GM04503 (cell line): ENCODE measurements around the gene MGAT4B.

Experiments used
- DNase-seq: peaks from one replicate; pipeline ENCODE4 v3.0.0-alpha.2; 2012; ENCODE audit warnings: low read depth

Gene MGAT4B

DNA sequence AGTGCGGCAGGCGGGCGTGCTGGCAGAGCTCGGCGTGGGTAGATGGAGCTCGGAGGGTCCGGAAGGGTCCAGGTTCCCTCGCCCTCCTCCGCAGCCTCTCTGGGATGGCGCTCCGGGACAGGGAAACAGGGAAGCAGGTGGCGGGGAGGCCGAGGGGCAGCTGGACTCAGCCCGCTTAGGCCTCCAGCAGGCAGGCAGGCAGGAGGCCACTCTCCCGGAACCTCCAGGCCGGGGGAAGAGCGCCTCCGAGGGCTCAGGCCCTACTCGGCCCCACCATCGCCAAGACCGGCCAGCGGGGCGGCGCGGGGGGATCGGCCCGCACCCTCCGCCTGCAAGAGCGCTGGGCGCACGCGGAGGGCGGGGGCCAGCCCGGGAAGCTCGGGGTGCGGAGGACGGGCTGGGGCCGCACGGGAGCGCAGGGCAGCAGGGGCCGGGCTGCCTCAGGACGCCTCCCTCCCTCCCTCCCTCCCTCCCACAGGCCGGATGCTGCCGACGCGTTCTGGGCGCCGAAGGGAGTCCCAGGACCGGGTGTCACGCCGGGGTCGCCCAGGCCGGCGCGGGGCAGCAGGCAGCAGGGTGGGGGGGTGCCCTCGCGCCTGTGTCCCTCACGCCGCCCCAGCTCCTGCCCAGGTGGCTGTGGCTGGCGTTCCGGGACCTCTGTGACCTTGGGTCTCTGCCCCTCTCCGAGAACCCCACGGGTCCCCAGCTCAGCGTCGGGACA lies 977 bp downstream of the MGAT4B start:
- DNase-seq: no peak

DNA sequence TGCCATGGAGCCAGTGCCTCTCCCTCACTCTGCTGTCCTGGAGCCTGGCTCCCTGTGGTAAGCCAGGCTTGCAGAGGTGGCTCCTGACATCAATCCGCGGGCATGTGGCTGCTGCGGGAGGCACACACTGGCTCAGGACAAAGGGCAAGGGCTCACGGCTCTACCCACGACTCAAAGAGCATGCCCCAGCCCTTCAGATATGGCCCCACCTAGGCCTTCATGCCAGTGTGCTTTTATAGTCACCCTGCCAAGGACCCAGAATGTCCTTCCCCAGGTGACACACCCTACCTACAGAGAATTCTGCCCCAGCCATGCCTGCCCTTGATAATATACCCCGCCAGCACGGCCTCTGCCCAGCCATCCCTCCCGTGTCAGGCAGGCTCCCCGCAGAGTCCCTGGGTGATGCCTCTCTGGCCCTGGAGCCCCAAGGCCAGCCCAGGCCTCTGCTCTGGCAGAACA lies 1.6 kb downstream of the MGAT4B start:
- DNase-seq: no peak

DNA sequence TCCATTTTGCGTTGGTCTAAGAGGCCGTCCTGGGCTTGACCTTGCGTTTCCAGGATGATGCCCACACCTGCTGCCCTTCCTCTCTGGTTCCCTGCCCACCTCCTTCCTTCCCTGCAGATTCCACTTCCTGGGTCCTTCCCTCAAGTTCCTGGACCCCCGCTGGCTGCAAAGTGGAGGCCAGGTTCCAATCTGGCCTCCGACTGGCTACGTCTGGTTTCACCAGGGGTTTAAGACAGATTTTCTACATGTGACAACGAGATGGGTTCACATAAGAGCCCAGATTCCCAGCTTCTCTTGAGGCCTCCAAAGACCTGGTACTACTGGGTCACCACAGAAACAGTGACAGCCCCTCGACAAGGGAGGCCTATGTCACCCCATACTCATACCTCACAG lies 2.1 kb downstream of the MGAT4B start:
- no peak for DNase-seq

DNA sequence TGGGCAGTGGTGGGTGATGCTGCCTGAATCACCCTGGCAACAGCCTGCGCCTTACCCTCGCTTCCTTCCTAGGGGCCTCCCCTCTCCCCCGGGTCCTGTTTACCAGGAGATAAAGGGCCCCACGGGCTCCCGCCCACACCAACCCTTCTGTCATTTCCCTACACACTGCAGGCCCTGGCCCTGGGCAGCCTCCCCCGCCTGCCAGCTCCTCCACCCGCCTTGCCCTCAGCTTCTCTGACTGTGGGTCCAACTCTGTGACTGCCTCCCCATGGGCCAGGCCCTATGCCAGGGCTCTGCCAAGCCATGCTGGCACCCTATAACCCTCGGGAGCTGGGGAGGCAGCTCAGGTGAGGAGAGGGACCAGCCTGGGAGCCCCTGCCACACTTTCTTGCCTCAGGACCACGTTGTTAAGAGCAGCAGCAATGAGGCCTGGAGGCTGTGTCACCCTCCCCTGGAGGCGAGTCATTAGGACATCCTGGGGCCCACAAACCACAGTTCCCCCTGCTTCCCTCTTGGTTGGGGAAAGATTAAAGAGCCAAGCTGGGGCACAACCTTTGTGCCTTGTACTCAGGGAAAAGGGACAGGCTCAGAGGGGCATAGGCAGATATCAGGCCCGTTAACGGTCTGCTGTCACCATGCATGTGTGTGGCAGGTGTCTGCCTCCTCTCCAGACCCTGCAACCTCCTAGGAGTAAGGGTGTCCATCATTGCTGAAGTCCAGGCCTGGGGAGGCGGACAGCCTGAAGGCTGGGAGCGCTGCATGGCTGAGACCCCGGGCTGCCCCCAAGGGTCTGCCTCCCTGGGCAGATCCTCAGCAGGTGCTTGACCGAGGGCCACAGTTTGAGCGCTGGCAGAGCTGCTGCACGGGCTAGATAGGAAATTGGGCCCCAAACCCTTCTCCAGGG lies 2.8 kb downstream of the MGAT4B start:
- DNase-seq: no peak

DNA sequence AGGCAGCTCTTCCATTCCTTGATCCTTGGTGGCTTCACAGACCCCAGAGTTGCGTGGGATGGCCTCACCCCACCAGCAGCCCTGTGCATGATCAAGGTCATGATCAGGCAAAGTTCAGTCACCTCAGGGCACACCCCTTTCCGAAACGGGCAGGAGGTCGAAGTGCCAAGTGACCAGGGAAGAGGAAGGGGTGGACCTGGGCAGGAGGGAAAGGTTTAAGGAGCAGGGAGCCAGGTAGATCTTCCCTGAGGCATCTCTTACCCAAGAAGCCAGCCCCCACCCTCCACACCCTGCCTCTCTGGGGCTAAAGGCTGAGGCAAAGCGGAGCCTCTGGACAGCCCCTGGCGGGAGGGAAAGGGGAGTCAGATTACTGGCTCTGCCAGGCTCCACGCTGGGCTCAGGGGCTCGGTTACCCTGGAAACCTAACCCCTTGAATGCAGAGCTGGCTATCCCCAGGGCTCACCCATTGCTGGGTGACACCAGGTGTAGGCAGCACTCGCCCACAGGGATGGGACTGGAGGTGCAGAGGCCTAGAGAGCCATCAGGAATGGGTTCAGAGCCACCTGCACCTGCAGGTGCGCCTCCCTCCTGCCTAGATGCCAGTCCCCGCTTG lies 3.6 kb downstream of the MGAT4B start:
- DNase-seq: no peak

DNA sequence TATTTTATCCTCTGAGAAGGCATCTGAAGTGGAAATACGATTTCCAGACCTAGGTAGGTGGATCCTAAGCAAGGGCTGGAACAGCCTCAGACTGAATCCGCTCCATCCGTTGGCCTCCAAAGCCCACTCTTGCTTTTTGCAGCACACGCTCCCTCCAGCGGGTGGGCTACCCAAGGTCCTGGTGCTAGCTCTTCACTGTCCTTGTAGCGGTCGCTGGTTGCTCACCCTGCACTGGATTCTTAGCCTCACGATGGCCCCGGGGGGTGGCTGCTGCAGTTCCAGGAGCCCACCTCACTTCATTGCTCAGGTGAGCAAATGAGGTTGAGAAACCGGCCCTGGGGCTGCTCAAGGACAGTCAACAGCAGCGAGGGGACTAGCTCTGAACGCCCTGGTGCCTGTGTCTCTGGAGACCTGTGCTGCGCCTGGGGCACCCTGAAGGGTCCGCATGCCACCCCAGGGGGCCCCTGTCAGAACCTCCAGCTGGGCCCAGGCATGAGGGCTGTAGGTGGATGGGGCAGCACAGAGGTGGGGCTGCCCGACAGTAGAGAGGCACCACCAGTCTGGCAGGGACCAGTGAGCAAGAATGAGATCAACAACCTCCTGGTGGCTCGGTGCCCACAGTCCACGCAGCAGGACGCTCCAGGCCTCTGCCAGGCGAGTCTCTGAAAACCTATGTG lies 4.3 kb downstream of the MGAT4B start:
- no peak for DNase-seq

DNA sequence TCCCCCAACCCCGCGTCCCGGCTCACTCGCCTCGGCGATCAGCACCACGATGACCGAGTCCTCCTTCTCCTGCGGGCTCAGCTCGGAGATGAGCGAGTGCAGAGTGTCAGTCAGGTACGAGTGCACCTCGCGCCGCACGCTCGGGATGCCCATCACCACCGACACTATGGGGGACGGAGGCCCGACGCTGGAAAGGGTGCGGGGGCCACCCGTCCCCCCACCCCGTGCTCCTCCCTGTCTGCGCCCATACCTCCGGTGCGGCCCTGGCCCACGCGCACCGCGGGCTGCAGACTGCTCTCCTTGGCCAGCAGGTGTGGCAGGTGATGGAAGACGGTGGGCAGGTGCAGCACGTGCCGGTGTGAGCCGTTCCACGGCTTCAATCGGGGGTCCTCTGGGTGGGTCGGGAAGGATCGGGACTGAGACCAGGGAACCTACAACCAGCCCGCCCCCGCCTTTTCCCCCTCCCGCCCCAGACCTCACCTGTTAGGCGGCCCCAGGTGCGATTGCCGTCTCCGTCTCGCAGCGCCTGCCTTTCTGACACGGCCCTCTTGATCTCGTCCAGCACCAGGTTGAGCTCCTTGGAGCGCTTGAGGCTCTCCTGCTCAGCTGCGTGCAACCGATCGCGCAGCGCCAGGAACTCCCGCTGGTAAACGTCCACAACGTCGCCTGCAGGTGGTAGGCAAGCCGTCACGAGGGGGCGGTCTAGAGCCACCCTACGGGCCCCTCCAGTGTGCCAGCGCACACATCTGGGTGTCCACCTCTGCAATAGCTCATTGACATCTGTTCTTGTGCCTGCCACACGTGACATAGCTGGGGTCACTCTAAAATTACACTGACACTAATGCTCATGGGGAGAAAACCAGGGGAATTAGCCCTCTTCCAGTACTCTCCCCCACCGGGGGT lies 5.1 kb downstream of the MGAT4B start:
- no peak for DNase-seq

DNA sequence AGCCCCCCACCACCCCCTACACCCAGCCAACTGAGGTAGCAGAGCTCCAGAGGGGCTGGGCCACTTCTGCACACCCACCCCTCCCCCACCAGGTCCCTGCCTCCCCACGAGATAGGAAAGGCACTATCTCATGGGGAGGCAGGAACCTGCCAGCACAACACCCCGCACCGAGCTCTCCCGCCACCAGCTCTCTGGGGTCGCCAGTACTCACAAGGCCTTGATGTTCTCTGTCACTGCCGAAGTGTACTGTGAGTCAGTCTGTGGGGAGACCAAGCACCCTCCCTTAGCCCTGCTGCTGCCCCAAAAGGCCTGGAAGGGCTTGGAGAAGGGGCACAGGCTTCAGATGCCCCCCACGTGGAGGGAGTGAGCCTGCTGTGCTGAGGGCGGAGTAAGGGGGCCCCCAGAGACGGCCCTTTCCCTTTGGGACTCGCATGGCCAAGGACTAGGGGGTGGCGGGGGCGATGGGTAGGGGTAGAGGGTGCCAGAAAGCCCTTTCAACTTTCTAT lies 5.9 kb downstream of the MGAT4B start:
- no peak for DNase-seq

DNA sequence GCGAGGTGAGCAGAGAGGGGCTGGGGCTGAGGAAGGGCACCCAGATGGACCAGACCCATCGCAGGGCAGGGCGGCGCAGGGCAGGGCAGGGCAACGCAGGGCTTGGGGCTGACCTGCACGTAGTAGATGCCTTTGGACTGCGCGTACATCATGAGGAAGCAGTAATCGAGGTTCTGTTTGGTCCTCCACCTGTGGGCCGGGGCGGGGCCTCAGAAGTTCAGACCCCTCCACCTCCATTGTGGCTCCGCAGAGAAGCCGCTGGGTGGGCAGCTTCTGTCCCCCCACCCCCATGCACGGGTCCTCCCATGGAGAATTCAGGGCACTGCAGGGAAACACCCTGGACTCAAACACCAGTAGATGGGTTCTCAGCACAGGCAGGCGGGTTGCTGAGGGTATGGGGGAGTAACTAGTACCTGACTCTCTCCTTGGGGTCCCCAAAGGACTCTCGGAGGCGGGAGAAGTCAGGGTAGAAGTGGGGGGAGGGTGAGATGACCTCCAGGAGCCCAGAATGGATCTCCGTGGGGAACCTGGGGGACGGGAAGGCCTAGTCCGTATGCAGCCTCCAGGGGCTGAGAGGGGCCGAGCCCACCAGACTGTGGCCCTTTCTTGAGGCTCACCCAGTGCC lies 6.5 kb downstream of the MGAT4B start:
- no peak for DNase-seq

DNA sequence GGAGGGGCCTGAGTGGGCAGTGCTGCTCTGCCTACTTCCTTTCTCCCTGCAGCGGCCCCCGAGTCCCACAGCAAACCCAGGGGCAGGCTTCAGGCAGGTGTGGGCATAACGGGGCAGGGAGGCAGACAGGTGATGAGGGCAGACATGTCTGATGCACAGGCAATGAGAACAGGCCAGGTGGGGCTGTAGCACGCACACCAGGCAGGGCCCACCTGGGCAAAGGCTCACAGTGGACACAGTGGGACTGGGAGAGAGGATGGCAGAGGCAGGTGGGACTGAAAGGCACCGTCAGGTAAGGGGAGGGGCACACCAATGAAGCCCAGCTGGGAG lies 7.1 kb downstream of the MGAT4B start:
- no peak for DNase-seq

DNA sequence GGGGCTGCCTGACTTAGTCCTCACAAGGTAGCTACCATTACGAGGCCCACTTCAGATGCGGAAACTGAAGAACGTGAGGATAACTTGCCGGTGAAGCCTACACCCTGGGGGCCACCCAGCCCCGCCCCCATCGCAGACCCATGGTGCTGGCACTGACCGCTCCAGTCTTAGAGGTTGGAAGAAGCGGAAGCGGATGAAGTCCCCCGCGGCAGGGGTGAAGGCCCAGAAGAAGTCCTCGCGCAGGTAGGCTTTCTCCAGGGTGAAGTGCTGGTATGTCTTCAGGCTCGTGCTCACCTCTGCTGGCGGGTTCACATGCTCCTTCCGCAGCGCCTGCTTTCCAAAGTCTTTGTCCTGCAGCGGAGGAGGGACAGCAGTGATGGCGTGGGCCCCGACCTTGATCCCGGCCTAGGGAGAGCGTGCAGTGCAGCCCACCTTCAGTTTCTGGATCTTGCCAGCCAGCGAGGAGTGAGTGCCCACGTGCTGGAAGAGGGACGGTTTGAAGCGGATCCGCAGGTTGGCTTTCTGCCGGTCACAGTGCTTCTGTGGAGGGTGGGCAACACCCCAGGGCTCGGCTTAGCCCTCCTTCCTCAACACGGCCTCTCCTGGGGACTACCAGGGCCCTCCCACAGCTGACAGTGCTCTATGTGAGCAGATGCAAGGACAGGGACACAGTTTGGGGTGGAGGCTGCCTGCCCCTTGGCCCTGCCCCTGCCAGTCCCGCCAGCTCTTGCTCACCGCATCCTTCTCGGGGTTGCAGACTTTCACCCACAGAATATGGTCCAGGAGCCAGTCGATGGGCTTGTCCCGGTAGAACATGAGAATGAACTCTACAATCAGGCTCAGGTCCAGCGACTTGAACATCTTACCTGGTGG lies 7.7 kb downstream of the MGAT4B start:
- no peak for DNase-seq

DNA sequence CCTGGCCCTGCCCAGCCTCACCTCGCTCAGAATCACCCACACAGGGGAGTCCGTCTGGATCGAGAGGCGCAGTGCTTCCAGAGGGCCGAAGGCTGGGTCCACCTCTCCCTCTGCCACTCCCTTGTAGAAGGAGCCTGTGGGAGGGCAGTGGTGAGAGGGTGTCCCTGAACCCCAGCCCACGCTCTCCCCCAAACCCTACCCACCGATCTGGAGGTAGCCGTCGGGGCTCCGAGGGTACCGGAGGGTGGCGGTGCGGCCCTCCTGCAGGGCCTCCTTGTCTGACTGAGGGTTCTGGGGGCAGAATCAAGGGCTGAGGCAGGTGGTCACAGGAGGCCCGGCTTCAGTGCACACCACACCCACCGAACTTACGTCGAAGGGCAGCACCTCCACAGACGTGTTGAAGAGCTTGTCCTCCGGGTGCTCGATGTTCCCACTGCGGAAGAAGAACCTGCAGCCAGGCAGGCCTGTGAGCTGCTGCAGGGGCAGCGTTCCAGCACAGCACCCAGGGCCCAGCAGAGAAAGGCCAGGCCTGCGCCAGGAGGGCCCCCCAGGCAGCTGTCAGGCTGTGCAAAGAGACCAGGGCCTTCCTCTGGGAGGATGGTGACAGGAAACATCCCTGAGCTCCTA lies 8.4 kb downstream of the MGAT4B start:
- no peak for DNase-seq

DNA sequence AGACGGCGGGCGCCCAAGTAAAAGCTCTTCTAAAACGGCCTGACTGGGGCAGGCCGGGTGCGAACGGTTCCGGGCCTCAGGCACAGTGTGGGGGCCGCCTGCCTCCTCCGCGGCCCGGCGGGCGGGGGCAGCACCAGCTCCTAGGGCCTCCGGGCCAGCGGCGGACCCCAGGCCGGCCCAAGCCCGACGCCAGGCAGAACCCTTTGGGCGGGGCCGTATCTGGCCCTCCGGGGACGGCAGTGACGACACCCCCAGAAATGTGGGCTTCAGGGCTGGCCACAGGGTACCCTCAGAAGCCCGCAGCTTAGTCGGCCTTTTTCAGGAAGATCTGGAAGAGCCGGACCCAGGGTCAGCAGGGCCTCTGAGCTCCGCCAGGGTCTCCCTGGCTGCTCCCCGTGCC lies 8.9 kb downstream of the MGAT4B start:
- no peak for DNase-seq

DNA sequence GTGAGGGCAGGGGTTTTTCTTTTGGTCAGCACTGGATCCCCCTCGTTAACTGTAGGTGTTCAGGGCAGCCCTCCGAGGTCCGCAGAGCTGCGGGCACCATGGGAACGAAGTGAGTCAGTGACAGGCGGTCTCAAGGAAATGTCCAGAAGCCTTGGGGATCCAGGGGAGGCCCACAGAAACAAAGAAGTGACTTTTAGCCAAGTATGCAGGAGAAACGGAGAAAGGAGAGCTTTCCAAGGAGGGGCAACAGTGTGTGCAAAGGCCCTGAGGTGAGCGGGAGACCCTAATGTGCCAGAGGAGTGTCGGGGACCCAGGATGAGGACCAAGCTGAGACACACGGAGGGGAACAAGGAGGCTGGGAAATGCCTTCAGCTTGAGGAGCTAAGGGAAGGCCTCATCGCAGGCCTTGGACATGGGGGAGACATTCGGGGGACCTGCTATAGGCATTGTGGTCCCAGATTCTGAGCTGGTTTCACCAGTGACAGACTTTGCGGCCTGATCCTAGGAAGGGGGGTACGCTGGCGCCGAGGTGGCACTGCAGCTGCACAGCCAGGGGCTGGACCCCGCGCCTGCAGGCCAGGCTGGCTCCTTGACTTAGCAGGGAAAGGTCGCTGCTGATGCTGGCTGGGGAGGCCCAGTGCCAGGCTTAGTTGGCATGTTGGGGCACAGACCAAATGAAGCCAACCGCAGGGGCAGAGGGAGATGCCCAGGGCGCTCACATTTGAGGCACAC lies 9.6 kb downstream of the MGAT4B start:
- no peak for DNase-seq

DNA sequence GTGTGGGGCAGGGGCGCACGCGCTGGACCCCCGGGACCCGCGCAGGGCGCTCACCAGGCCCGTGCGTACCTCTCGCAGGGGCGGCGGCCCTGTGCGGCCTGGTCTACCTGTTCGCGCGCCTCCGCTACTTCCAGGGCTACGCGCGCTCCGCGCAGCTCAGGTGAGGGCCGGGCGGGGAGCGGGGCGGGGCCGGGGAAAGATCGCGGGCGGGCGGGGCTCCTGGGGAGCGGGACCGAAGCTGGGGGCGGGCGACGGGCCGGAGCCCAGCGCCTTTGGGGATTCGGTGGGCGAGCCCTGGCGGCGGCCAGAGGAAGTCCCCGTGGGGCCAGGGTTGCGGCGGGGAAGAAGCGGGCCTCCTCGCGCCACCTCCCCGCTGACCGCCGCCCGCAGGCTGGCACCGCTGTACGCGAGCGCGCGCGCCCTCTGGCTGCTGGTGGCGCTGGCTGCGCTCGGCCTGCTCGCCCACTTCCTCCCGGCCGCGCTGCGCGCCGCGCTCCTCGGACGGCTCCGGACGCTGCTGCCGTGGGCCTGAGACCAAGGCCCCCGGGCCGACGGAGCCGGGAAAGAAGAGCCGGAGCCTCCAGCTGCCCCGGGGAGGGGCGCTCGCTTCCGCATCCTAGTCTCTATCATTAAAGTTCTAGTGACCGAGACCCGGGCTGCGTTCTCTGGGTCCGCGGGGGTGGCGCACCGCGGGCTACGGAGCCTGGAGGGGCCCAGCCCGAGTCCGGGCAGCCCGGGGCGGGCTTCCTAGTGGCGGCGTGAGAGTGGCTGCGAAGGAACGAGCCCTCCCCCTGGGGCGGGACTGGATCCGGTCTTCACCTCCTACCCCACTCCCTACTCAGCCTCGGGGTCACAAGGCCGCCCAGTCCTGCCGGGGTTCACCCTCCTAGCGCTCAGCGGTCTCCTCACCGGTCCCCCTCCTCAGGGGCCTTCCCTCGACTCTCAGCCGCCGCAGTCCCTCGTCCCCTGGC lies 10.5 kb downstream of the MGAT4B start:
- no peak for DNase-seq

DNA sequence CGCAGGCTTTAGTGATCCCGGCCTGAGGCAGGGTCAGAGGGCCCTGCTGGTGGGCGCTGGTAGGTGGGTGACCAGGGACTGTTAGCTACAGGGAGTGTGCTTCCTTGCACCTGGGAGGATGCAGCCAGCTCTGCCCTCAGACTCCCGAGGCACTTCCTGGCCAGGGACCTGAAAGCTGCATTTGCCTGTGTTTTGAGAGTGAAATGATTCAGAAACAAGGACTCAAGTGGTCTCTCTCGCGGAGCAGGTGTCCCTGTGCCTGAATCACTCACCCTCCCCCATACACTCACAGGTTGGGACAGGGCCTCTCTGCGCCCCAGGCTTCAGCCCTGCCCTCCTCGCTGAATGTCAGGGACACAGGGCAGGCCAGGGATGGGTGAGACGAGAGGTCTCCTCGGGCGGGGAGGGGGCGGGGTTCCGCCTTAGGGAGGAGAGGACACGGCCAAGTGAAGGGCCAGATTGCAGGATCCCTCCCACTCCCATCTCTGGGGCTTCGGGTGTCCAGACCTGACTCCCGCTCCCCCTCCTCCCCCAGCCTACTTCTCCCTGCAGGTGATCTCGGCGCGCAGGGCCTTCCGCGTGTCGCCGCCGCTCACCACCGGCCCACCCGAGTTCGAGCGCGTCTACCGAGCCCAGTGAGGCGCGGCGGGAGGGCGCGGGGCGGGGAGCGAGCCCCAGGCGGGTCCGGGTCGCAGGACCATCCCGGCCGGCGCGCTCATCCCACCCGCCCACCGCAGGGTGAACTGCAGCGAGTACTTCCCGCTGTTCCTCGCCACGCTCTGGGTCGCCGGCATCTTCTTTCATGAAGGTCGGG lies 11.4 kb downstream of the MGAT4B start:
- no peak for DNase-seq

DNA sequence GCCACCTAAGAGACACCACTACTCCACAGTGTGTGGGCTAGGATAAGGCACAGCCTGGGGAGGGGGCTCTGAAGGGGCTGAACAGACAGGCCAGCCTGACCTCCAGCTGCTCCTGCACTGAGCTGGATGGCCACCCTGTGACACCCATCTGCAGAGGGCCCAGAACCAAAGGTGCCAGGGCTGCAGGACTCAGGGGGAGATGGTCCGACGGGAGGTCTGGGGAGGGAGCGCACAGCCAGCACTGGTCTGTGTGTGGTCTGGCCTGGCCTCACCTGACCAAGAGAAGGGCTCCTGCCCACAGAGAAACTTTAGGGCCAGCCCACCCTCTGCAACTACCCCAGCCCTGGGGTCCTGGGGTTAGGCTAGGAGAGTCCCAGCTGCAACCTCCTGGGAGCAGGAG lies 12.1 kb downstream of the MGAT4B start:
- no peak for DNase-seq
